NCI-H82 (cell line): Measurements from ENCODE around the gene ACBD5.
"Not testable (repeated sequence)": the region's sequence is repeated elsewhere in the genome, so short reads cannot be mapped to it uniquely, and the experiment has no call there.

Source experiments
- DNase-seq: peaks from one replicate; lab custom pipeline; 2025; lab: John Stamatoyannopoulos, UW

The ACBD5 gene

GRCh38 chr10:27240212-27241009 lies at the start of gene ACBD5:
Gene ACBD5, minus strand, starts transcription at chr10:27240797. Its CDS starts 109 bp downstream, at chr10:27240688.
- DNase-seq: peak; percentile 79

GRCh38 chr10:27285093-27285492 lies 44.5 kb upstream of the ACBD5 start:
- DNase-seq: peak; percentile 22

GRCh38 chr10:27276581-27276980 lies 36.0 kb upstream of the ACBD5 start:
- DNase-seq: no peak

GRCh38 chr10:27266025-27266424 lies 25.4 kb upstream of the ACBD5 start:
- not testable (repeated sequence) for DNase-seq

GRCh38 chr10:27262788-27263187 lies 22.2 kb upstream of the ACBD5 start:
- not testable (repeated sequence) for DNase-seq

- peak; percentile 25 for DNase-seq
Observed at GRCh38 chr10:27258838-27259812, 18.5 kb upstream of the ACBD5 start.

GRCh38 chr10:27258492-27258837 lies 17.9 kb upstream of the ACBD5 start:
- no peak for DNase-seq

GRCh38 chr10:27256299-27257189 lies 15.9 kb upstream of the ACBD5 start:
- DNase-seq: no peak

GRCh38 chr10:27253576-27253975 lies 13.0 kb upstream of the ACBD5 start:
- no peak for DNase-seq

GRCh38 chr10:27252267-27253000 lies 11.8 kb upstream of the ACBD5 start:
- DNase-seq: no peak

GRCh38 chr10:27251554-27251953 lies 11.0 kb upstream of the ACBD5 start:
- DNase-seq: no peak

- no peak for DNase-seq
Observed at GRCh38 chr10:27248215-27248614, 7.6 kb upstream of the ACBD5 start.

- no peak for DNase-seq
Observed at GRCh38 chr10:27247441-27247840, 6.8 kb upstream of the ACBD5 start.

- no peak for DNase-seq
Observed at GRCh38 chr10:27247006-27247405, 6.4 kb upstream of the ACBD5 start.

GRCh38 chr10:27245836-27246235 lies 5.2 kb upstream of the ACBD5 start:
- DNase-seq: no peak

GRCh38 chr10:27244976-27245375 lies 4.4 kb upstream of the ACBD5 start:
- DNase-seq: no peak

GRCh38 chr10:27242951-27243551 lies 2.5 kb upstream of the ACBD5 start:
- peak; percentile 66 for DNase-seq

- DNase-seq: no peak
Observed at GRCh38 chr10:27242473-27242950, 1.9 kb upstream of the ACBD5 start.

- DNase-seq: peak; percentile 95
Observed at GRCh38 chr10:27241652-27242472, 1.3 kb upstream of the ACBD5 start.
